Esophagus muscularis mucosa (tissue), 4 donors: ENCODE results near the gene HSD17B1. TPM values are rescaled to one million over a fixed set of nuclear protein-coding genes. Genes with fewer than 3 reads are reported as not detected.

ENCODE experiments used
- DNase-seq: peaks from one replicate; pipeline ENCODE4 v3.0.0-alpha.2; 2017; ENCODE audit errors: extremely low spot score
- H3K27ac ChIP-seq, 4 donors: fragments of 200-600 bp; sonication (generic); replicated peaks in 1 of 4; 1 replicate in 3 of 4; 2 replicates in 1 of 4; pipeline ENCODE4 v1.5.1; 2016 to 2019; ENCODE audit warnings: mild to moderate bottlenecking in 1 of 4
- H3K27me3 ChIP-seq, 4 donors: fragments of 200-600 bp; sonication (generic); one replicate each; pipeline versions ENCODE4 v1.5.1 to v1.6.0; 2016 to 2019
- H3K36me3 ChIP-seq, 4 donors: fragments of 200-600 bp; sonication (generic); one replicate each; pipeline ENCODE4 v1.5.1; 2016 to 2019
- H3K4me1 ChIP-seq, 4 donors: fragments of 200-600 bp; sonication (generic); one replicate each; pipeline ENCODE4 v1.5.1; 2016 to 2019
- H3K4me3 ChIP-seq, 4 donors: fragments of 200-600 bp; sonication (generic); 1 replicate in 2 of 4; 2 replicates in 2 of 4; pipeline ENCODE4 v1.5.1; 2016 to 2019; ENCODE audit warnings: mild to moderate bottlenecking in 4 of 4, moderate library complexity in 1 of 4
- H3K9me3 ChIP-seq, 4 donors: fragments of 200-600 bp; sonication (generic); 1 replicate in 3 of 4; 2 replicates in 1 of 4; pipeline ENCODE4 v1.5.1; 2016 to 2019
- CTCF ChIP-seq, 3 experiments: fragments of 200-600 bp in 2 of 3; fragments of 450-650 bp in 1 of 3; sonication (generic) in 2 of 3; IDR thresholded peaks; one replicate each; pipeline ENCODE4 v1.5.1; 2017 to 2019; ENCODE audit warnings: antibody characterized with exemption in 3 of 3, mild to moderate bottlenecking in 2 of 3, moderate library complexity in 1 of 3
- EP300 ChIP-seq: sonication (generic); formaldehyde crosslinking; IDR thresholded peaks from one replicate; pipeline ENCODE4 v1.6.1; 2017; ENCODE audit warnings: antibody characterized with exemption
- POLR2A ChIP-seq: fragments of 450-650 bp; IDR thresholded peaks from one replicate; pipeline ENCODE4 v1.6.1; 2017; ENCODE audit warnings: antibody characterized with exemption, moderate library complexity, mild to moderate bottlenecking, low read depth
- POLR2AphosphoS5 ChIP-seq, 2 donors: sonication (generic); formaldehyde crosslinking; IDR thresholded peaks; one replicate each; pipeline ENCODE4 v1.6.1; 2017; ENCODE audit warnings: antibody characterized with exemption in 2 of 2
- WGBS: methylation state at CpG from one replicate; pipeline ENCODE4 v1.1.5; 2018; 5-methylcytosine and 5-hydroxymethylcytosine counted together
- intact Hi-C: fragments of 100-400 bp; cut with DNase I; formaldehyde crosslinking; loops from one replicate; pipeline ENCODE4 v1.15.1; 2023
- total RNA-seq, 4 donors: library from RNA; depleted of rRNA; stranded (reverse); fragments of >200 nt; gene quantifications; one replicate each; pipeline versions ENCODE4 v1.1.0 to v1.2.1, GENCODE V29; 2016

HSD17B1 gene
- total RNA-seq, 4 donors from 2014 or later = 0.13 to 2.5 (median 0.62) TPM

GRCh38 chr17:42596386-42596785 is 43.7 kb downstream of the HSD17B1 start:
- H3K4me1 ChIP-seq = peaks cover 13 to 20% (median 15%) of the 10 kb centered on the region in 4 donors
- no peaks in the 10 kb centered on the region for H3K9me3 ChIP-seq
- H3K4me3 ChIP-seq = no peak overlapping the region
- H3K36me3 ChIP-seq = peaks cover 7 to 28% (median 15%) of the 10 kb centered on the region in 4 donors
- no peaks in the 10 kb centered on the region for H3K27me3 ChIP-seq
- TF ChIP-seq POLR2AphosphoS5 (IDR thresholded peaks at IDR 0.05) (no peak), EP300 (no peak), CTCF (IDR thresholded peaks at IDR 0.05) (no peak), POLR2A (no peak)
- intact Hi-C loops = no loop called here
- no peak overlapping the region for H3K27ac ChIP-seq
- 82% methylated on average over 3 of the region's 3 CpGs for WGBS
- DNase-seq = no peak

- TF ChIP-seq CTCF (IDR thresholded peaks at IDR 0.05) (no peak), POLR2AphosphoS5 (IDR thresholded peaks at IDR 0.05) (no peak), EP300 (no peak), POLR2A (no peak)
- no peaks in the 10 kb centered on the region for H3K27me3 ChIP-seq
- H3K36me3 ChIP-seq = peaks cover 0 to 23% (median 13%) of the 10 kb centered on the region in 4 donors
- H3K4me1 ChIP-seq = peaks cover 13 to 22% (median 16%) of the 10 kb centered on the region in 4 donors
- H3K9me3 ChIP-seq = no peaks in the 10 kb centered on the region
- intact Hi-C loops = no loop called here
- 20% methylated on average over 2 of the region's 2 CpGs for WGBS
- no peak overlapping the region for H3K27ac ChIP-seq
- H3K4me3 ChIP-seq = no peak overlapping the region
- DNase-seq = no peak
Observed at GRCh38 chr17:42598905-42599304, 46.2 kb downstream of the HSD17B1 start.

GRCh38 chr17:42603318-42603717 is 50.6 kb downstream of the HSD17B1 start:
- no peak for TF ChIP-seq POLR2AphosphoS5 (IDR thresholded peaks at IDR 0.05)
- TF ChIP-seq EP300 = no peak
- no peak for TF ChIP-seq POLR2A
- no peak for TF ChIP-seq CTCF (IDR thresholded peaks at IDR 0.05)
- intact Hi-C loops = no loop called here
- H3K27ac ChIP-seq = no peak overlapping the region
- H3K36me3 ChIP-seq = peaks cover 0 to 14% (median 4%) of the 10 kb centered on the region in 4 donors
- 88% methylated on average over 7 of the region's 7 CpGs for WGBS
- no peak for DNase-seq
- H3K4me1 ChIP-seq = peaks cover 37 to 66% (median 51%) of the 10 kb centered on the region in 4 donors
- no peak overlapping the region for H3K4me3 ChIP-seq
- H3K9me3 ChIP-seq = no peaks in the 10 kb centered on the region
- H3K27me3 ChIP-seq = no peaks in the 10 kb centered on the region

Other genes with a start within 250 kb of the HSD17B1 start
- 100 to 1,000 TPM; 137 to 260 (median 211) TPM for gene STAT3, start 164.5 kb upstream of the HSD17B1 start, total RNA-seq
- 1,000 to 10,000 TPM in 2 of 4 donors, 100 to 1,000 TPM in 2; 619 to 1,181 (median 1,019) TPM for gene CAVIN1, start 129.7 kb upstream of the HSD17B1 start, total RNA-seq
- 10 to 100 TPM; 51.9 to 74.9 (median 63.9) TPM for gene ATP6V0A1, start 94.0 kb upstream of the HSD17B1 start, total RNA-seq
- 10 to 100 TPM; 27.8 to 36.6 (median 31.8) TPM for gene NAGLU, start 16.7 kb upstream of the HSD17B1 start, total RNA-seq
- gene COASY, start 9.2 kb downstream of the HSD17B1 start, total RNA-seq = 10 to 100 TPM; 13.4 to 27.5 (median 22.4) TPM
- 10 to 100 TPM; 24.9 to 34.5 (median 29.3) TPM for gene MLX, start 14.2 kb downstream of the HSD17B1 start, total RNA-seq
- gene PSMC3IP, start 24.8 kb downstream of the HSD17B1 start, total RNA-seq = 1 to 10 TPM; 2.2 to 5.0 (median 4.2) TPM
- 10 to 100 TPM; 42.7 to 93.3 (median 57.0) TPM for gene RETREG3, start 56.5 kb downstream of the HSD17B1 start, total RNA-seq
- gene TUBG1, start 56.8 kb downstream of the HSD17B1 start, total RNA-seq = 10 to 100 TPM; 30.6 to 89.0 (median 55.0) TPM
- 10 to 100 TPM; 25.3 to 40.2 (median 38.1) TPM for gene TUBG2, start 106.4 kb downstream of the HSD17B1 start, total RNA-seq
- 10 to 100 TPM; 20.3 to 41.2 (median 27.3) TPM for gene PLEKHH3, start 124.1 kb downstream of the HSD17B1 start, total RNA-seq
- gene CCR10, start 128.9 kb downstream of the HSD17B1 start, total RNA-seq = 1 to 10 TPM; 2.9 to 8.4 (median 3.7) TPM
- gene CNTNAP1, start 129.6 kb downstream of the HSD17B1 start, total RNA-seq = 10 to 100 TPM in 1 of 4 donors, 1 to 10 TPM in 3; 4.7 to 13.2 (median 6.2) TPM
- gene EZH1, start 192.1 kb downstream of the HSD17B1 start, total RNA-seq = 10 to 100 TPM; 40.6 to 68.2 (median 54.6) TPM
- gene RAMP2, start 208.3 kb downstream of the HSD17B1 start, total RNA-seq = 10 to 100 TPM; 19.5 to 45.2 (median 34.2) TPM
- 10 to 100 TPM; 34.5 to 43.9 (median 38.0) TPM for gene VPS25, start 220.5 kb downstream of the HSD17B1 start, total RNA-seq
- 1 to 10 TPM in 3 of 4 donors, under 1 TPM in 1; 0.50 to 2.9 (median 2.1) TPM for gene WNK4, start 227.7 kb downstream of the HSD17B1 start, total RNA-seq
- gene COA3, start 245.8 kb downstream of the HSD17B1 start, total RNA-seq = 10 to 100 TPM; 65.9 to 74.6 (median 68.3) TPM
- gene CNTD1, start 245.9 kb downstream of the HSD17B1 start, total RNA-seq = 1 to 10 TPM in 1 of 4 donors, under 1 TPM in 2, not detected in 1; 0.50 to 3.9 (median 0.57) TPM